ENCODE results near the gene SRSF7. TPM values are rescaled to one million over a fixed set of nuclear protein-coding genes. Genes with fewer than 3 reads are reported as not detected.
A peak's percentile ranks its signal among the peaks of the same experiment; 100 is the strongest.
"Not testable (repeated sequence)": the region's sequence is repeated elsewhere in the genome, so short reads cannot be mapped to it uniquely, and the experiment has no call there.

SRSF7 gene
- total RNA-seq, 1 donor from 2014 or later, result 84.8 TPM

DNA sequence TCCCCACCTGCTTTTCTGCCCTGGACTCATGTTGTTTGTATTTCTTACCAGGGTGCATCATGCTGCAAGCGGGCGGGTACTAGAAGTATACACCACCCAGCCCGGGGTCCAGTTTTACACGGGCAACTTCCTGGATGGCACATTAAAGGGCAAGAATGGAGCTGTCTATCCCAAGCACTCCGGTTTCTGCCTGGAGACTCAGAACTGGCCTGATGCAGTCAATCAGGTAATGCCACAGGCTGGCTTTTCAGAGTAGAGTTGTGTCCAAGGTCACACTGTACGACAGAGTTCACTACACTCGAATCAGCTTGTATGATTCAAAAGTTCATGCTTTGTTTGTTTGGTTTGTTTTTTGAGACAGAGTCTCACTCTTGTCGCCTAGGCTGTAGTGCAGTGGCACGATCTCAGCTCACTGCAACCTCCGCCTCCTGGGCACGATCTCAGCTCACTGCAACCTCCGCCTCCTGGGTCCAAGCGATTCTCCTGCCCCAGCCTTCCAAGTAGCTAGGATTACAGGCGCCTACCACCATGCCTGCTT lies 19.4 kb downstream of the SRSF7 start:
- no peak for DNase-seq (ENCODE audit: low spot score)

- no peak for DNase-seq (ENCODE audit: low spot score)
Measured at GRCh38 chr2:38731090-38731489, 20.1 kb downstream of the SRSF7 start.

- no peak for DNase-seq (ENCODE audit: low spot score)
Measured at GRCh38 chr2:38728694-38729093, 22.5 kb downstream of the SRSF7 start.

DNA sequence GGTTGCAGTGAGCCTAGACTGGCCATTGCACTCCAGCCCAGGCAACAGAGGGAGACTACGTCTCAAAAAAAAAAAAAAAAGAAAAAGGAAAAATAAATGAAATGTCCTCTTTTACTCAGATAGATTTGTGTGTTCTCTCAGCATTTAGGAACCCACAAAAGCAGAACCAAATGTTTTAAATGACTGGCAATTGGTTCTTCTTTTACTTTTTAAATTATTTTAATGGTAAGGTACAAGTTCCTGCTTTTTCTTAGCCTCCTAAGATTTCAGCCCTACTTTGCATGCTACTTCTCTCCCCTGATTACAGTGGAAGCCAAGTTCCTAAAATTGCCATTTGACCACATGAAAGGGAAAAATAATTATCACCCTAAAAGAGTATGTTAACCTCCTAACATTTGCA lies 23.5 kb downstream of the SRSF7 start:
- no peak for DNase-seq (ENCODE audit: low spot score)

DNA sequence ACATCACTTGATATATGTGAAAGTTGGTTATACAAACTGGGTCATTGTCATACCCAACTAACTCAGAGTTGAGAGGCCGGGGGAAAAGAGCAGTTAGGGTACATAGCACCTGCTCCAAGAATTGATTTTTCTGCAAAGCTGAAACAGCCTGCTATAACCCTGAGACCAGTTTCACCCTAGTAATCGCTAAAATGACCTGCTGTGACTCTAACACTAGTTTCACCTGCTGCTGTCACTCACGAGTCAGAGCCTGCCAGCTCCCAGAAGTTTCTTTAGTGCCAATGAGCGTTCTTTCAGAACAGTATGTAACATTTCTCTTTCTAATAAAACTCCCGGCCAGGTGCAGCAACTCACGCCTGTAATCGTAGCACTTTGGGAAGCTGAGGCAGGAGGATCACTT lies 28.0 kb downstream of the SRSF7 start:
- DNase-seq (ENCODE audit: low spot score), result no peak

- DNase-seq (ENCODE audit: low spot score), result no peak
Measured at GRCh38 chr2:38722271-38723061, 28.7 kb downstream of the SRSF7 start.

GRCh38 chr2:38720613-38721241 lies 30.4 kb downstream of the SRSF7 start:
- DNase-seq (ENCODE audit: low spot score), result peak; percentile 90

- DNase-seq (ENCODE audit: low spot score), result no peak
Measured at GRCh38 chr2:38719706-38720105, 31.5 kb downstream of the SRSF7 start.

DNA sequence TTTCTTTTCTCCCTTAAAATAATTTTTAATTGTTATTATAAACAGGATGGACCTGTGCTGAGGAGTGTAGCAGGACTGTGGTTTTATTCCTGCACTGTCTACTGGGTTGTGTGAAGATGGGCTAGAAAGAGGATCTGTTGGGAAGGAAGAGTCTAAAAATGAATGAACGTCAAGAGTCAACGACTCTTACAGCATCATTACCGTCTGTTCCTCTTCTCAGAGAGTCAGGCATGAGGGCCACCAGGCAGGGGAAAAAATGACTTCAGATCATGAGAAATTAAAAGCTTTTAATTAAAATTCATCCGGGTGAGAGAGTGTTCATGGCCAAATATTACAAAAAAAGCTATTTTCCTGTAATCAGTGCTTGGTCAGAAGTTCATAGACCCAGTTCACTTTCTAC lies 32.6 kb downstream of the SRSF7 start:
- no peak for DNase-seq (ENCODE audit: low spot score)

DNA sequence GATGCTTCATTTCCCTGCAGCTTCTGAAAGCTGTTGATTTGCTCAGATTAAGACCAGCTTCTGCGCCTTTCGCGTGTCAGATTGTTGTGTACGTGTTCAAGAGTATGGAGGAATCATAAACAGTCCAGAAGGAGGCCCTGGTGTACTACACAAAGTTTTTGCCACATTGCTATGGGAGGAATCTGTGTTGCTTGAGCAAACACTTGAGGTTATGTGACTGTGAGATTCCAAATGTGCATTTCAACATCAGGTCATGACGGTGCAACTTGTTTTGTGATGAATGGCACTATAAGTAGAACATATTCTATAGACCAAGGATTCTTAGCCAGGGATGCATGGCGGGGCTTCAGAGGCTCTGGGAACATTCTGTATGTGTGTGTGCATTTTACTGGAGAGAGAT lies 35.0 kb downstream of the SRSF7 start:
- DNase-seq (ENCODE audit: low spot score), result no peak

- not testable (repeated sequence) for DNase-seq (ENCODE audit: low spot score)
Measured at GRCh38 chr2:38714941-38715340, 36.2 kb downstream of the SRSF7 start.

- DNase-seq (ENCODE audit: low spot score), result no peak
Measured at GRCh38 chr2:38713338-38713737, 37.8 kb downstream of the SRSF7 start.

GRCh38 chr2:38712871-38713270 lies 38.3 kb downstream of the SRSF7 start:
- DNase-seq (ENCODE audit: low spot score), result no peak

DNA sequence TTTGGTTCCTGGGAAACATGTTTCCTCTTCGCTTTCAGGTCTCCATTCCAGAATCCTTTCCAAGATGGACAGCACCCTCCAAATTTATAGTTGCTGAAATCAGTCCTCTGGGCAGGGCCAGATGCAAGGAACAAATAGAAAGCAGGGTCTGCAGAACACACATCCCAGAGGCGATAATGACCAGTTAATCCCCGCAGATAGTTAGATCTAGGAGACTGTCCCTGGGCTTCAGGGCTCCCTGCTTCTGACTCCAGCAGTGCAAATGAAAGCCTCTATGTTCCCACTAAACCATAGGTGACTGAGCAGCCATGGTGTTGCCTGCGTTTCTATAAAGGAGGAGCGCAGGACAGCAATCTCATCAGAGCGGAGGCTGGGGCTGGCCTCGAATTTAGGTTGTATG lies 38.7 kb downstream of the SRSF7 start:
- no peak for DNase-seq (ENCODE audit: low spot score)

DNA sequence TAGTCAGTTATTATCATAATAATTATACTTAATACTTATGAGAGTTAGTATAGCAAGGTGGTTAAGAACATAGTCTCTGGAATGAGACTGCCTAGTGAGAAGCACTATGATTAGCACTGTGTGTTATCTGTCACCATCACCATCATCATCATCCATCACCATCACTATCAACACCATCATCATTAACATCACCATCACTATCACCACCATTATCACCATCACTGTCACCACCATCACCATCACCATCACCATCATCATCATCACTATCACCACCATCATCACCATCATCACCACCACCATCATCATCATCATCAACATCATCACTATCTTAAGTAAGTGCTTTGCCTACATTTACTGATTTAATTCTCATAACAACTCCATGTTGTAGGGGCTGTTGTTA lies 39.6 kb downstream of the SRSF7 start:
- no peak for DNase-seq (ENCODE audit: low spot score)

DNA sequence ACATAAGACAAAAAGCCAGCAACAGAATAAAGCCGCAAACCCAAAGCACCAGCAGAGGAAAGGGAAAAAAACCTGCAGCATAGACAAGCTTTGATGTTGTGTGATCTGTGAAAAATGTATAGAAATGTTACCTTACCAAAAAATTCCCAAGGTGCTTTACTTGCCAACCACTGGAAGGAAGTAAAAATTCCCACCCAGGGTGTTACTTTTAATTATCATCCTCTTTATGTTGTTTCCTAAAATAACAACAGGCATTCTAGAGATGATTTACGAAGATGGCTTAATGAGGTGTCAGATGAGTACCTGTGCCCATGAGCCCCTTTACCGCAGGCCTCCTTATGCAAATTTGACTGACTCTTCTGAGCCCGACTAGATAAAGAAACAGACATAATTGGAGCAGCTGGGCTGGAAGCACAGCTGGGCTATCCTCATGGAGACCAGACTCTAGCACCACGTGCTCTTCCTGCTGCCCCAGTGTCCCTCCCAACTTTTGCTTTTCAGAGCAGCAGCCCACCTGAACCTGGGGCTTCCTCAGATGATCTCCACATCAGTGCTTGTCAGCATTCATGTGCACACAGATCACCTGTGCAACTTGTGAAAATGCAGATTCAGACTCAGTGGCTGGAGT lies 41.5 kb downstream of the SRSF7 start:
- DNase-seq (ENCODE audit: low spot score), result no peak

GRCh38 chr2:38708900-38709566 lies 42.1 kb downstream of the SRSF7 start:
- DNase-seq (ENCODE audit: low spot score), result no peak

- not testable (repeated sequence) for DNase-seq (ENCODE audit: low spot score)
Measured at GRCh38 chr2:38708491-38708890, 42.7 kb downstream of the SRSF7 start.

DNA sequence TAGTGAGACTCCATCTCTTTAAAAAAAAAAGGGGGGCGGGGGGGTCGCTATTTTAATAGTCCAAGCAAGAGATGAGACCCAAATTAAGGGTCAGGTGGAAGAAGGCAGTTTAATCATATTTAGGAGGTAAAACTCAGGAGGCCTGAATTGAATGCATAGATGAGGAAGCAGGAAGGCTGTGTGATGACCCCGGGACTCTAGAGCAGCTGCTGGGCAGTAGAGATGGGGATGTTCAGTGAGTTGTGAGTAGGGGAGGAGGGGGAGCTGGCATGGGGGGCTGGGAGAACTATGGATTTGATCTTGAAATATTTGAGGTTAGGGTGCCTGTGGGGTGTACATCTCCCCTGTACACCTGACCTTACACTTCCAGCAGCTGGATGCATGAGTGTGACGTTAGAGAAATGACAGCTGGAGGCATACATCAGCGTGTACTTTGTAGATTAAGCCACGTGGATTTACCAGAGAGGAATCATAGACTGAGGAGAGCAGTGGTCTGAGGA lies 44.3 kb downstream of the SRSF7 start:
- no peak for DNase-seq (ENCODE audit: low spot score)

- DNase-seq (ENCODE audit: low spot score), result no peak
Measured at GRCh38 chr2:38704664-38705063, 46.5 kb downstream of the SRSF7 start.

- not testable (repeated sequence) for DNase-seq (ENCODE audit: low spot score)
Measured at GRCh38 chr2:38703336-38703735, 47.8 kb downstream of the SRSF7 start.

GRCh38 chr2:38702413-38702812 lies 48.7 kb downstream of the SRSF7 start:
- no peak for DNase-seq (ENCODE audit: low spot score)

All from mucosa of gallbladder (tissue), 1 donor.